Astrocyte (in vitro differentiated cells and primary cell): ENCODE results near the gene CNKSR3.

Experiments used
- EZH2 ChIP-seq: IDR thresholded peaks from 2 replicates; pipeline ENCODE4 v1.6.1; 2012; ENCODE audit warnings: mild to moderate bottlenecking, low read length, inconsistent platforms; ENCODE audit not compliant: insufficient read depth
- TF ChIP-seq, protein P1 (sequence below): IDR thresholded peaks from 2 replicates; pipeline ENCODE4 v1.5.1; 2011; ENCODE audit warnings: low read depth, mild to moderate bottlenecking, inconsistent platforms, low read length, moderate library complexity; ENCODE audit not compliant: insufficient read depth

DNA sequence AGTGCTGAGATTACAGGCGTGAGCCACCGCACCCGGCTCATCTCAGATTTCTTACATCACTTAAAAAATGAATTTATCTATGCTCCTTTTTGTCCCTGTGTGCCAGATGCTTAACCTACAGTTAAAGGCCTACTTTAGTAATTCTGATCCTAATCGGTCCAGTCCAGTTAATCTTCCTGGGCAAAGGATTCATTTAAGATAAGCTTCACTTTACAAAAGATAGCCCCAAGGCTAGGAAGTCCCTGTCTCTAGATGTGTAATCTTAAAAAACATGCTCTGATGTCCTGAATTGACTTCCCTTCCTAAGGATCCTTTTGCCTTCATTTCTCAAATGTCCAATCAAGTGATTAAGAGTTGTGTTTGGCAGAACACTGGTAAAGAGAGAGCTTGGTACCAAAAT lies 85.5 kb downstream of the CNKSR3 start:
- TF ChIP-seq, protein P1, sequence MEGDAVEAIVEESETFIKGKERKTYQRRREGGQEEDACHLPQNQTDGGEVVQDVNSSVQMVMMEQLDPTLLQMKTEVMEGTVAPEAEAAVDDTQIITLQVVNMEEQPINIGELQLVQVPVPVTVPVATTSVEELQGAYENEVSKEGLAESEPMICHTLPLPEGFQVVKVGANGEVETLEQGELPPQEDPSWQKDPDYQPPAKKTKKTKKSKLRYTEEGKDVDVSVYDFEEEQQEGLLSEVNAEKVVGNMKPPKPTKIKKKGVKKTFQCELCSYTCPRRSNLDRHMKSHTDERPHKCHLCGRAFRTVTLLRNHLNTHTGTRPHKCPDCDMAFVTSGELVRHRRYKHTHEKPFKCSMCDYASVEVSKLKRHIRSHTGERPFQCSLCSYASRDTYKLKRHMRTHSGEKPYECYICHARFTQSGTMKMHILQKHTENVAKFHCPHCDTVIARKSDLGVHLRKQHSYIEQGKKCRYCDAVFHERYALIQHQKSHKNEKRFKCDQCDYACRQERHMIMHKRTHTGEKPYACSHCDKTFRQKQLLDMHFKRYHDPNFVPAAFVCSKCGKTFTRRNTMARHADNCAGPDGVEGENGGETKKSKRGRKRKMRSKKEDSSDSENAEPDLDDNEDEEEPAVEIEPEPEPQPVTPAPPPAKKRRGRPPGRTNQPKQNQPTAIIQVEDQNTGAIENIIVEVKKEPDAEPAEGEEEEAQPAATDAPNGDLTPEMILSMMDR: no peak
- no peak for TF ChIP-seq EZH2
